Activated CD4-positive, alpha-beta memory T cell treated with anti-CD3 and anti-CD28 coated beads, Interleukin-2, amount 10 ng/mL, durations not matched to agents 7 days and 5 days (primary cell): Measurements from ENCODE around the gene LLGL2. TPM values are rescaled to one million over a fixed set of nuclear protein-coding genes. Genes with fewer than 3 reads are reported as not detected.

Experiments used
- CTCF ChIA-PET: fragments of 350-600 bp; sonication (Branson Sonifier 250); formaldehyde crosslinking; loops from one replicate; lab custom pipeline; 2021; ENCODE audit warnings: antibody characterized with exemption, inconsistent platforms; lab: Charles Lee
- POLR2A ChIA-PET: fragments of 350-600 bp; sonication (Branson Sonifier 250); formaldehyde crosslinking; loops from one replicate; lab custom pipeline; 2021; ENCODE audit warnings: antibody characterized with exemption; lab: Charles Lee
- DNase-seq: peaks from one replicate; pipeline ENCODE4 v3.0.0-alpha.2; 2020
- H3K27ac Mint-ChIP-seq: one replicate; pipeline ENCODE4 v1.8.0; 2021; ENCODE audit warnings: mild to moderate bottlenecking, mixed read lengths
- H3K27me3 Mint-ChIP-seq: one replicate; pipeline ENCODE4 v1.8.0; 2021; ENCODE audit warnings: mixed read lengths
- H3K36me3 Mint-ChIP-seq: one replicate; pipeline ENCODE4 v1.8.0; 2021; ENCODE audit warnings: low read depth, mixed read lengths
- H3K4me1 Mint-ChIP-seq: one replicate; pipeline ENCODE4 v1.8.0; 2021; ENCODE audit warnings: mixed read lengths
- H3K4me3 Mint-ChIP-seq: one replicate; pipeline ENCODE4 v1.8.0; 2021; ENCODE audit warnings: mild to moderate bottlenecking, mixed read lengths
- H3K9me3 Mint-ChIP-seq: one replicate; pipeline ENCODE4 v1.8.0; 2021; ENCODE audit warnings: mixed read lengths
- total RNA-seq, 2 experiments: library from RNA; stranded (reverse); gene quantifications; one replicate each; pipeline ENCODE4 v1.2.3, GENCODE V29; 2021

The LLGL2 gene
- total RNA-seq, 2 experiments from 2014 or later, result 25.9 to 27.8 TPM

GRCh38 chr17:75616521-75617122, 91.1 kb downstream of the LLGL2 start:
- ChIA-PET POLR2A (no interaction called here), CTCF (interaction anchor here (1.1 to 1.7 kb wide), 3 partner anchors 15 to 18 kb away, joined by 3 to 10 read pairs (median 3); partner anchors contain the start of gene SMIM5)
- Mint-ChIP-seq H3K27me3 (no peaks in the 10 kb centered on the region), H3K36me3 (no peaks in the 10 kb centered on the region), H3K9me3 (no peaks in the 10 kb centered on the region), H3K4me3 (no peak overlapping the region), H3K27ac (no peak overlapping the region), H3K4me1 (no peaks in the 10 kb centered on the region)
- no peak for DNase-seq

GRCh38 chr17:75617218-75617617, 91.7 kb downstream of the LLGL2 start:
- no peaks in the 10 kb centered on the region for H3K9me3 Mint-ChIP-seq
- no peak for DNase-seq
- no peaks in the 10 kb centered on the region for H3K27me3 Mint-ChIP-seq
- ChIA-PET POLR2A (no interaction called here), CTCF (interaction anchor here (1.1 to 1.7 kb wide), 2 partner anchors 16 kb away, joined by 3 to 10 read pairs; partner anchors contain the start of gene SMIM5)
- H3K4me3 Mint-ChIP-seq, result no peak overlapping the region
- H3K27ac Mint-ChIP-seq, result no peak overlapping the region
- no peaks in the 10 kb centered on the region for H3K4me1 Mint-ChIP-seq
- H3K36me3 Mint-ChIP-seq, result no peaks in the 10 kb centered on the region

- DNase-seq, result no peak
- ChIA-PET CTCF (interaction anchor here (1.7 kb wide), 1 partner anchor 15 kb away, joined by 10 read pairs; the partner anchor contains the start of gene SMIM5), POLR2A (no interaction called here)
- Mint-ChIP-seq H3K27ac (no peak overlapping the region), H3K36me3 (no peaks in the 10 kb centered on the region), H3K27me3 (no peaks in the 10 kb centered on the region), H3K4me1 (no peaks in the 10 kb centered on the region), H3K4me3 (no peak overlapping the region), H3K9me3 (no peaks in the 10 kb centered on the region)
These were observed 92.2 kb downstream of the LLGL2 start for GRCh38 chr17:75617675-75618074.

GRCh38 chr17:75619506-75620431, 94.3 kb downstream of the LLGL2 start:
- Mint-ChIP-seq H3K4me1 (no peaks in the 10 kb centered on the region), H3K27ac (no peak overlapping the region)

GRCh38 chr17:75621489-75621888, 96.0 kb downstream of the LLGL2 start:
- no peak for DNase-seq
- Mint-ChIP-seq H3K27me3 (no peaks in the 10 kb centered on the region), H3K9me3 (no peaks in the 10 kb centered on the region), H3K27ac (no peak overlapping the region), H3K4me3 (no peak overlapping the region), H3K36me3 (no peaks in the 10 kb centered on the region), H3K4me1 (no peaks in the 10 kb centered on the region)
- POLR2A ChIA-PET, result interaction anchor here (1.6 kb wide), 1 partner anchor 134 kb away, joined by 4 read pairs; no protein-coding TSS in a partner anchor
- CTCF ChIA-PET, result interaction anchor here (1.0 to 3.6 kb wide), 5 partner anchors 12 to 132 kb away, joined by 3 to 21 read pairs (median 3); partner anchors contain the start of gene SMIM5

More at GRCh38 chr17:75619506-75620431, 94.3 kb downstream of the LLGL2 start:
- DNase-seq, result peak; percentile 29
- no peaks in the 10 kb centered on the region for H3K36me3 Mint-ChIP-seq
- CTCF ChIA-PET, result interaction anchor here (0.7 to 3.6 kb wide), 6 partner anchors 10 to 129 kb away, joined by 3 to 21 read pairs (median 4); partner anchors contain the start of gene SMIM5
- H3K9me3 Mint-ChIP-seq, result no peaks in the 10 kb centered on the region
- H3K27me3 Mint-ChIP-seq, result no peaks in the 10 kb centered on the region
- no peak overlapping the region for H3K4me3 Mint-ChIP-seq
- POLR2A ChIA-PET, result interaction anchor here (1.6 kb wide), 1 partner anchor 132 kb away, joined by 4 read pairs; no protein-coding TSS in a partner anchor

- CTCF ChIA-PET, result interaction anchor here (1.0 to 3.6 kb wide), 4 partner anchors 11 to 131 kb away, joined by 3 to 21 read pairs (median 8); partner anchors contain the start of gene SMIM5
These were observed 96.6 kb downstream of the LLGL2 start for GRCh38 chr17:75622076-75622475.

GRCh38 chr17:75622771-75623273, 97.3 kb downstream of the LLGL2 start:
- CTCF ChIA-PET, result interaction anchor here (1.0 to 3.6 kb wide), 2 partner anchors 11 to 131 kb away, joined by 3 to 23 read pairs; partner anchors contain the start of gene SMIM5
- Mint-ChIP-seq H3K4me3 (no peak overlapping the region), H3K36me3 (no peaks in the 10 kb centered on the region), H3K4me1 (no peaks in the 10 kb centered on the region), H3K9me3 (no peaks in the 10 kb centered on the region), H3K27me3 (no peaks in the 10 kb centered on the region), H3K27ac (no peak overlapping the region)
- DNase-seq, result no peak
- POLR2A ChIA-PET, result interaction anchor here (1.3 kb wide), 1 partner anchor 32 kb away, joined by 4 read pairs; no protein-coding TSS in a partner anchor

More at GRCh38 chr17:75622076-75622475, 96.6 kb downstream of the LLGL2 start:
- no peak for DNase-seq
- no peaks in the 10 kb centered on the region for H3K4me1 Mint-ChIP-seq
- no peaks in the 10 kb centered on the region for H3K9me3 Mint-ChIP-seq
- POLR2A ChIA-PET, result no interaction called here
- H3K4me3 Mint-ChIP-seq, result no peak overlapping the region
- H3K36me3 Mint-ChIP-seq, result no peaks in the 10 kb centered on the region
- H3K27ac Mint-ChIP-seq, result no peak overlapping the region
- H3K27me3 Mint-ChIP-seq, result no peaks in the 10 kb centered on the region

- Mint-ChIP-seq H3K4me3 (no peak overlapping the region), H3K36me3 (no peaks in the 10 kb centered on the region), H3K9me3 (no peaks in the 10 kb centered on the region), H3K27ac (no peak overlapping the region), H3K4me1 (no peaks in the 10 kb centered on the region), H3K27me3 (no peaks in the 10 kb centered on the region)
- POLR2A ChIA-PET, result interaction anchor here (1.3 kb wide), 1 partner anchor 33 kb away, joined by 4 read pairs; no protein-coding TSS in a partner anchor
- DNase-seq, result no peak
- CTCF ChIA-PET, result interaction anchor here (0.7 to 3.6 kb wide), 3 partner anchors 10 to 130 kb away, joined by 3 to 23 read pairs (median 3); partner anchors contain the start of gene SMIM5
These were observed 97.9 kb downstream of the LLGL2 start for GRCh38 chr17:75623386-75623785.

GRCh38 chr17:75624021-75624420, 98.5 kb downstream of the LLGL2 start:
- no peaks in the 10 kb centered on the region for H3K9me3 Mint-ChIP-seq
- H3K4me1 Mint-ChIP-seq, result no peaks in the 10 kb centered on the region
- no peaks in the 10 kb centered on the region for H3K36me3 Mint-ChIP-seq
- no peaks in the 10 kb centered on the region for H3K27me3 Mint-ChIP-seq
- DNase-seq, result no peak
- ChIA-PET POLR2A (interaction anchor here (1.3 kb wide), 1 partner anchor 33 kb away, joined by 4 read pairs; no protein-coding TSS in a partner anchor), CTCF (interaction anchor here (0.7 to 3.6 kb wide), 4 partner anchors 10 to 129 kb away, joined by 3 to 23 read pairs (median 3); partner anchors contain the start of gene SMIM5)
- no peak overlapping the region for H3K4me3 Mint-ChIP-seq
- no peak overlapping the region for H3K27ac Mint-ChIP-seq

Other genes starting within 250 kb of the LLGL2 start
- gene SLC25A19, start 236.3 kb upstream of the LLGL2 start, total RNA-seq, result 10 to 100 TPM; 24.3 to 27.9 TPM
- gene GRB2, start 120.0 kb upstream of the LLGL2 start, total RNA-seq, result 100 to 1,000 TPM; 130 to 132 TPM
- 10 to 100 TPM; 76.4 to 81.9 TPM for gene TMEM94, start 69.1 kb upstream of the LLGL2 start, total RNA-seq
- 1 to 10 TPM; 1.5 to 1.9 TPM for gene CASKIN2, start 10.2 kb upstream of the LLGL2 start, total RNA-seq
- gene TSEN54, start 9.2 kb upstream of the LLGL2 start, total RNA-seq, result 10 to 100 TPM; 55.6 to 60.5 TPM
- gene MYO15B, start 62.1 kb downstream of the LLGL2 start, total RNA-seq, result 10 to 100 TPM; 11.3 to 13.7 TPM
- not detected for gene SMIM5, start 107.7 kb downstream of the LLGL2 start, total RNA-seq
- 10 to 100 TPM; 38.3 TPM for gene RECQL5, start 141.5 kb downstream of the LLGL2 start, total RNA-seq
- 10 to 100 TPM; 87.2 to 89.6 TPM for gene SAP30BP, start 141.6 kb downstream of the LLGL2 start, total RNA-seq
- gene ITGB4, start 195.8 kb downstream of the LLGL2 start, total RNA-seq, result under 1 TPM; 0.43 to 0.68 TPM
- gene GALK1, start 239.5 kb downstream of the LLGL2 start, total RNA-seq, result 10 to 100 TPM; 40.0 to 40.6 TPM